GM15510 (cell line): ENCODE results near the gene YTHDF1.

Source experiments
- POLR2A ChIP-seq: IDR thresholded peaks from 3 replicates; pipeline ENCODE4 v1.6.1; 2011; ENCODE audit warnings: borderline replicate concordance; ENCODE audit not compliant: insufficient read length; ENCODE audit errors: extremely low read depth

Gene YTHDF1

GRCh38 chr20:63208346-63208909, 7.5 kb downstream of the YTHDF1 start:
- no peak for TF ChIP-seq POLR2A

GRCh38 chr20:63206878-63207277, 9.1 kb downstream of the YTHDF1 start:
- no peak for TF ChIP-seq POLR2A

DNA sequence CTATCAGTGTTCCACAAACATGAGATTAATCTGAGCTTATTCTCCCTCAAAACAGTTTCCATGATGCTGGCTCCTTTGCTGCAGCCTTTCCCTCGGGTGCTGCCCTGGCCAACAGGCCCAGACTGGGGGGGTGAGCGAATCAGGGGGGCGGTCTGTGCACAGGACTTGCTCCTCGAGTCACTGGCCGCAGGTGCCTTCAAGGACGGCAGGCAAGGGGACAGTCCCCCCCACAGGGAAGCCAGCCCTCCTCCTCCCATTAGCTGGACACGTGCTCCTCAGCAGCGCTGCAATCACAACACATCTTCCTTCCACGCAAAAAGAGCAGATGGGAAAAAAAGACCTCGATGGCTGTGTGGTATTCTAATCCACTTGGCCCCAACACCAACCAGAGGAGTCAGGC, 10.0 kb downstream of the YTHDF1 start:
- no peak for TF ChIP-seq POLR2A

- TF ChIP-seq POLR2A: no peak
Observed at GRCh38 chr20:63204362-63204761, 11.6 kb downstream of the YTHDF1 start.

DNA sequence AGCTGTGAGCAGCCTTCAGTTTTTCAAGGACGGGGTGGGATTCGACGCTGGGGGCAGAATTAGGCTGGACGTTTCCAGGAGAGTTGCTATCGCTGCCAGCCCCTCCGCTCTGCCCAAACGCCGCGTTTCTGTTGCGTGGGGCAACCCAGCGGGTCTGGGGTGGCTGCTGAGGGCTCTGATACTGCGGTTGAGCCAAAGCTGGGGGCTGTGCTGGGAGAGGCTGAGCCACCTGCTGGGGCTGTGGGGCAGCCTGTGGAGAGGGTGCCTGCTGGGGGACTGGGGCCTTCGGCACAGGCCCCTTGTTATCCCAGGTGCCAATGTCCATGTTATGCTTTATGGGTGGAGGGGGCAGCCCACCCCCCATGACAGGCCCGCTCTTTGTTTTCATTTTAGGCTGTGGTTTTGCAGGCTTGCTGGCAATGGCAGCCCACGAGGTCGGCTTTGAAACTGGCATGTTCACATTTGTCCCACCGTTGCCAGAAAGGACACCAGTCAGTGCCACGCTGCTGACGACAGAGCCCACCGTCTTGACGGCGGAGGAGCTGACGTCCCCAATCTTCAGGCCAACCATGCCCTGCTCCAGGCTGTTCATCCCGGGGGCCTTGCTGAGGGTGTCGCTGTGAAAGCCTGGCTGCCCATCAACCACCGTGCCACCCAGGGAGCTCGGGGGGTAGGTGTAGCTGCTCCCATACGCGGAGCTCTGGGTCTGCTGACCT, 13.0 kb downstream of the YTHDF1 start:
- TF ChIP-seq POLR2A: no peak

DNA sequence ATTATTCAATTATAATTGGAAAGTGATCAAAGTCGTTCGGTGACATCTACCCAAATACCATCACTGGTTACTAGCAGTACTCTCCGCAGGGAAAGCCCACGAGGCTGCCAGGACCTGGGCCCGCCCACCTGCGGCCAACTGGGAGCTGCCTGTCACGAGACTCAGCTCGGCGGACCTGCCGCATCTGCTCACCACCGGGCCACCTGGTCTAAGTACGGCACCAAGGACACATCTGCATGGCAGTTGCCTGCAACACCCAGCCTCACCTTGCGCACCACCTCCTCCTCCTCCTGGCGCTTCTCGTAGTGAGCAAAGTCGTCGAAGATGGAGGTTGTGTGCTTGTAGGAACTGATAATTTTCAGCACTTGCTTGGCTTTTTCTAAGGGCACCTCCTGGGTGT, 13.9 kb downstream of the YTHDF1 start:
- TF ChIP-seq POLR2A: no peak

DNA sequence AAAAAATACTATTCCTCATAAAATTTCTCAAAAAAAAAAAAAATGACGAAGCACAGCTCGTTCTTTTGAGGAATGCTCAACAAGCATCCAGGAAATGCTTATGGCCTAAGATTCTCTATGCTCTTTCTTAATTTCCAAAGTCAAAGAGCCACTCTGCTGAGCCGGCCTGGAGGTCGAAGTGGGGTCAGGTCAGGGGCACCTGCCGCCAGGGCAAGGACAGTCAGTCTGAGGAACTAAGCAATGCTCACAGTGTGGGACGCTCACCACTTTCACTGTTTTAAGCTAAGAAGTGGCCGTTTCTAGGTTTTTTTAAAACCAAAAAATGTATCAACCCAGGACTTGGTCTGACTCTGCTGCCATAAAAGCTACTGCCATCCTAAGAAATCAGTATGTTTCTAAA, 17.3 kb downstream of the YTHDF1 start:
- TF ChIP-seq POLR2A: no peak

DNA sequence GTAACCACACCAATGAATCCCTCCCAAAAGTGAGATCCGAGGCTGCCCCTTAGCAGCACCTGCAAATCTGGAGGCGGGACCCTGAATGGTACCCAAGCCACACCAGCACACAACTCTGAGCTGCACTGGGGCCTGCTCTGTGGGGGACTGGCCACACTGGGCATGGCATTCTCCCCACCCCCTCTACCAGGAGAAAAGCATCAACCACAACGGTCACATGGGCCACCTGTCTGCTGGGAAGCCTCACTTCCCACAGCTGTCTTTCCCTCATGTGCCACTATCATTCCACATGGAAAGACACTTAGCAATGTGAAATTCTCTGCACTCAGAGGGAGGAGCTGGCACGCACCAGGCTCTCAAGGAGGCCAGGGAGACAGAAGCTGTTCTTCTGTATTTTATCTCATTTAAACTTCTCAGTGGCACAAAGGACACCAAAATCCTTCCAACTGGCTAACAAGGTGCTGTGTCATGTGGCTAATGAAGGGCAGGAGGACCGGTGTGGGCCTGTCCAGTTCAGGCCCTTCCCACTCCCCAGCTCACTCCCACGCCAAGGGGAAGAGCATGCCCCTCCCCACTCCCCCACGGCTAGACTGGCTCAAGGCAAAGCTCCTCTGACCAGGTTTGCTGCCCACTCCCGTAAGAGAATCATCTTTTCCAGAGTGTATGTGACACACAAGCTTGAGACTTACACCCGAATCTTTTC, 19.0 kb downstream of the YTHDF1 start:
- TF ChIP-seq POLR2A: no peak

DNA sequence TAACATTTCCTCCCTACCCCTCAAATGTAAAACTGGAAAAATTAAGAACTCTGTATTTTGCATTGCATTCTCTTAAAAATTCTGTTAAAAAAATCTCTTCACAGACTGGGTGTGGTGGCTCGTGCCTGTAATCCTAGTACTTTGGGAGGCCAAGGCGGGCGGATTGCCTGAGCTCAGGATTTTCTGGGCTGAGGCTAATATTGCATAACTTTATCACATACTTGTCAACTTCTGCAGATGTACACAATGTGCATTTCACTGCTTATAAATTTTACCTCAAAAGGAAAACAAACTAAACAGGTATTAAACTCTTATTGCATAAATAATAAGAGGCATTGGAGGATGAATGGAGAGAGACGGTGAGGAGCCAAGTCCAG, 21.1 kb downstream of the YTHDF1 start:
- no peak for TF ChIP-seq POLR2A

- TF ChIP-seq POLR2A: no peak
Observed at GRCh38 chr20:63194007-63194796, 21.7 kb downstream of the YTHDF1 start.

DNA sequence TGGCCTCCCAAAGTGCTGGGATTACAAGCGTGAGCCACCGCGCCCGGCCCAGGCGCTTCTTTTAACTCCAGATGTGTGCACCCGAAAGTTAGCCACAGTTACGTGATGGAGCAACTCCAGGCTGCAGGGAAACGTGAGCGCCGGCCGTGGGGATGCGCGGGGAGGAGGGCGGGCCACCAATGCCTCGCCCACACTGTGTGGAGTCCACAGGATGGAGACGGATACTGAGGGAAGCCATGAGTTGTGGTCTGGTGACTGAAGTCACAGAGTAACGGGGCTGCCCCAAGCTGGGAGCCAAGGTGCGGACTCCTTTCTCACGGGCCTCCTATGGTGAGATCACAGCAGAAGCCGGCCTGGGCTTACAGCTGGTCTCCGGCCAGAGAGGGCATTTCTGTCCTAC, 23.2 kb downstream of the YTHDF1 start:
- TF ChIP-seq POLR2A: no peak

DNA sequence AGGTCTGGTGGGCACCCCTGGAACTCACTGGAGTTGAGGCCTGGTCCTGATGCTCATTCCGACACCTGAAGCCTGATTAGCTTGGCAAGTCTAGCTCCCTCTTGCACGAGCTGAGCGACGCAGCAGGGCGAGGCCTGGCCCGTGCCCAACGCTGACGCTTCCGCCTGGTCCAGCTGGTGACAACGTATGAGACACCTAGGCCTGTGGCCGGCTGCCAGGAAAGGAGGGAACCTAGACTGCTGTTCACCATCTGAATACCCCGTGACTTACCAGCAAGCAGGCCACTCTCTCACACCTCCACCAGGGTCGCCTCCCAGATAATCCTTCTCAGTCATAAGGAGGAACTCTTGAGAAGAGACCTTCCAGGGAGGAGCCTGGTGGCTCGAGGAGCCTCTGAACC, 24.5 kb downstream of the YTHDF1 start:
- no peak for TF ChIP-seq POLR2A

DNA sequence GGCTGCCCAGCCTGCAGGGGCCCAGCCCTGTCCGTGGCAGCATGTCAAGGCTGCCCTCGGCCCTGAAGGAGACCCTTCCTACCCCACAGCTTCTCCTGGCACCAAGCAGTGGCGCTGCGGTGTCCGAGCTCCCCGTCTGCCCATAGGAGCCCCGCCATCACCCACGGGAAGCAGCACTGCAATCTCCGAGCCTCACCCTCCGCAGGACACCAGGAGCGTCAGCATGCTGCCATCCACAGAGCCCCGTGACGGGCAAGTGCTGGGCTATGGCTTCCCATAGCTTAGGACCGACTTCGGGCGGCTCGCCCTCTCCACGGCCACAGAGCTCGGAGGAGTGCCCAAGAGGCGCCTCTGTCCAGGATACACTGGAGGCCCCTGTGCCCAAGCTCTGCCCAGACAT, 25.1 kb downstream of the YTHDF1 start:
- TF ChIP-seq POLR2A: no peak

GRCh38 chr20:63189846-63190559, 25.9 kb downstream of the YTHDF1 start:
- TF ChIP-seq POLR2A: no peak

- no peak for TF ChIP-seq POLR2A
Observed at GRCh38 chr20:63189322-63189642, 26.6 kb downstream of the YTHDF1 start.

- TF ChIP-seq POLR2A: no peak
Observed at GRCh38 chr20:63188641-63189321, 27.1 kb downstream of the YTHDF1 start.

- no peak for TF ChIP-seq POLR2A
Observed at GRCh38 chr20:63188159-63188442, 27.8 kb downstream of the YTHDF1 start.
